Measurements from ENCODE around the gene EPG5.

The EPG5 gene

GRCh38 chr18:45910405-45911023 is 56.6 kb downstream of the EPG5 start:
- DNase-seq: peak; percentile 21 to 48 (median 40)

GRCh38 chr18:45901654-45902210 is 65.4 kb downstream of the EPG5 start:
- DNase-seq: no peak

- DNase-seq: no peak
Measured at GRCh38 chr18:45900623-45901022, 66.5 kb downstream of the EPG5 start.

- no peak for DNase-seq
Measured at GRCh38 chr18:45896991-45897390, 70.1 kb downstream of the EPG5 start.

GRCh38 chr18:45896452-45896851 is 70.7 kb downstream of the EPG5 start:
- no peak for DNase-seq

- DNase-seq: no peak
Measured at GRCh38 chr18:45895339-45895738, 71.8 kb downstream of the EPG5 start.

- no peak for DNase-seq
Measured at GRCh38 chr18:45894818-45895217, 72.3 kb downstream of the EPG5 start.

- DNase-seq: no peak
Measured at GRCh38 chr18:45891806-45892205, 75.3 kb downstream of the EPG5 start.

- DNase-seq: no peak
Measured at GRCh38 chr18:45890606-45891005, 76.5 kb downstream of the EPG5 start.

- no peak for DNase-seq
Measured at GRCh38 chr18:45889419-45890064, 77.6 kb downstream of the EPG5 start.

- no peak for DNase-seq
Measured at GRCh38 chr18:45887585-45887984, 79.5 kb downstream of the EPG5 start.

- no peak for DNase-seq
Measured at GRCh38 chr18:45880876-45881558, 86.1 kb downstream of the EPG5 start.

GRCh38 chr18:45879681-45880655 is 87.2 kb downstream of the EPG5 start:
- peak; percentile 38 to 66 (median 58) for DNase-seq

GRCh38 chr18:45877403-45877802 is 89.7 kb downstream of the EPG5 start:
- DNase-seq: no peak

- DNase-seq: no peak
Measured at GRCh38 chr18:45876161-45876560, 91.0 kb downstream of the EPG5 start.

- peak in 3 of 5 donors; percentile 10 to 82 (median 26) for DNase-seq
Measured at GRCh38 chr18:45874491-45875184, 92.5 kb downstream of the EPG5 start.

GRCh38 chr18:45871431-45872084 is 95.6 kb downstream of the EPG5 start:
- no peak for DNase-seq

- DNase-seq: no peak
Measured at GRCh38 chr18:45870419-45870818, 96.7 kb downstream of the EPG5 start.

- DNase-seq: no peak
Measured at GRCh38 chr18:45865466-45865865, 101.7 kb downstream of the EPG5 start.

GRCh38 chr18:45864081-45864480 is 103.0 kb downstream of the EPG5 start:
- DNase-seq: no peak

GRCh38 chr18:45863469-45863868 is 103.7 kb downstream of the EPG5 start:
- DNase-seq: no peak

Data from T-helper 1 cell (primary cell).